GM19240 (cell line): ENCODE measurements around the gene MGAT4B.
A peak's percentile ranks its signal among the peaks of the same experiment; 100 is the strongest.

Experiments
- DNase-seq: peaks from one replicate; pipeline ENCODE4 v3.0.0; 2011; ENCODE audit warnings: low spot score; ENCODE audit not compliant: insufficient read length

The MGAT4B gene

DNA sequence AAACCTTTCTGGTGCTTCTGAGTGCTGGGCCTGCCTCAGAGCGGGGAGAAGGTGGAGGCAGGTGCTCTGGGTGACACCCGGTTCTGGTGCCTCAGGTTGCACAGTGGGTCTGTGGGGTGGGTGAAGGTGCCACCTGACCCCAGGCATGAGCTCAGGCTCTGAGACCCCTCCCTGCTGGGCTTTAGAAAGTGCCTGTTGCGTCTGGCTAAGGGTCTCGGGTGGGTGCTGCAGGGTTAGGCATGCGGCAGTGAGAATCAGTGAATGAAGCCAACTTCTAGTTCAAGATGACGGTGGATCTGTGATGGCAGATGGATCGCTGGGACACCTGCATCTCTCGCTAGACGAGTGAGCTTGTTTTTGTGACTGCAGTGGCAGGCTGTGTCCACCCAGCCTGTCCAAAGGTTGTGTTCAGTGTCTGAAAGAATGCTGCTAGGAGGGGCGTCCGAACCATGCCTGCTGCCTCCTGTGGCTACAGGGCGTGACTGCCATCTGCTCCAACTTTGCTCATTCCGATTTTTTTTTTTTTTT is 19.1 kb upstream of the MGAT4B start:
- DNase-seq, result no peak

DNA sequence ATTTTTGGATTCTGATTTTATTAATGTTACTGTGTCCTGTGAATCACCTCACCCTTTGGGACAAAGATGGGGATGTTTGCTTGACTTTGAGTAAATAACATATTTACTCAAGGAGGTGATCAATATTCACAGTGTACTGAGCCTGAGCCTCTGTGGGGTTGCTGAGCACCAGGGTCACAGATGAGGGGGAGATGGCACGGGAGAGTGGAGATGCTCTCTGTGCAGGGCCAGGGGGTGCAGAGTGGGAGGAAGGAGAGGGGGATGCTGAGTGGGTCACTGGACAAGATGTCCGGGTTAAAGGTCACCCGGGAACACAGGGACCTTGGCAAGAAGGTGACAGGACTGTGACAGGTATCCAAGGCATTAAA is 18.1 kb upstream of the MGAT4B start:
- no peak for DNase-seq

DNA sequence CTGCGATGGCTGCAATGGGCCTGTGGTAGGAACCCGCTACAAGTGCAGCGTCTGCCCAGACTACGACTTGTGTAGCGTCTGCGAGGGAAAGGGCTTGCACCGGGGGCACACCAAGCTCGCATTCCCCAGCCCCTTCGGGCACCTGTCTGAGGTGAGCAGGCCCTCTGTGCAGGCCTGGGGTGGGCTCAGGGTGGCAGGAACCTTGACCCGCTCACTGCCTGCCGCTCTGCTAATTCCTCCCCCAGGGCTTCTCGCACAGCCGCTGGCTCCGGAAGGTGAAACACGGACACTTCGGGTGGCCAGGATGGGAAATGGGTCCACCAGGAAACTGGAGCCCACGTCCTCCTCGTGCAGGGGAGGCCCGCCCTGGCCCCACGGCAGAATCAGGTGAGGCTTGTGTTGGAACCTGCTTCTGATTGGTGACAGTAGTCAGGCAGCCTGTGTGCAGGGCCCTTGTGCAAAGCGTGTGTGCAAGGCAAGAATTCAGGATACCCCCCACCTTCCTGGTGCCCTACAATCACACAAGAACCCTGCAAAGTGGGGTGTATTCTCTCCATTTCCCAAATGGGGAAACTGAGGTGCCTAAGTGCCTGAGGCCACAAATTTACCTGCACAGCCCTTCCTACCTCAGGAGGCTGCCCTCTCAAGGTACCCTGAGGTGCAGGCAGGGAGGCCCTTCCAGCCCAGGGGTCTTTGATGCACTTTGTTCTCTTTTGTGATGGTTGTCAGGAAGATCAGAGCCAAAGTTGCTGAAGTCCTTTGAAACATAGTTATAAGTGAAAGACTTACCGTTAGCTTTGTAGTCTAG is 17.5 kb upstream of the MGAT4B start:
- no peak for DNase-seq

DNA sequence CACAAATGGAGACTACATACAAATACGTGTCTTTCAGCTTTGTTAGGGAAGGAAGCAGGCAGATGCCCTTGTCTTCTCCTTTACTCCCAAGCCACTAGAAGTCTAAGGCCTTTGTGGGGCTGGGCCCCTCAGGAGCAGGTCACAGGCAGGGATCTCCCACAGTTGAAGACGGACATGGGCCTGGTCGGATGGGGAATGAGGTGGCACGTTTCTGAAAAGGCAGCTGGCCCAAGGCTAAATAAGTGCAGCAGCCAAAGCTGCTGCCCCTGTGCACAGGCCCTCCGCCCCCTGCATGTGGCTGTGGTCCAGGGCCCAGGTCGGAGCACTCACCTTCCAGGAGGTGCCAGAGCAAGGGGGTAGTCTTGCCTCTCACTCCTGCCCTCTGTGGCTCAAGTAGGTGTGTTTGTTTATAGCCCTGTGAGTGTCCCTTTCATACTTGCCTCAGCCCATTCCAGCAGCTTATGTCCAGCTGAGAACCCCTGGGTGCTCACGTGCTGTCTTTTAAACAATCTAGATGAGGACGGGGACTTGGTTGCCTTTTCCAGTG is 15.9 kb upstream of the MGAT4B start:
- DNase-seq, result no peak

DNA sequence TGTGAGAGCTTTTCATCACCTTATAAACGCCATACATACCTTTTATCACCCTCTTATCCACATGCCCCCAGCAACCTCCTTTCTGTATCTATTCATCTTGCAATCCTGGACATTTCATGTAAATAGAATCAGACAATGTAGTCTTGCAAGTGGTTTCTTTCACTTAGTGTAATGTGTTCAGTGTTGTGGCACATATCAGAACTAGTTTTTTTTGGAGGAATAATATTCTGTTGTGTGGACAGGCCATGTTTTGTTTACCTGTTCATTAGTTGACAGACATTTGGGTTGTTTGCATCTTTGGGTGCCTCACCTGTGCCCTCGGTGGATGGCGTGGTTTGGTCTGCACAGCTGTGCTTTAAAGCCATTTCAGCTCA is 15.4 kb upstream of the MGAT4B start:
- DNase-seq, result no peak

DNA sequence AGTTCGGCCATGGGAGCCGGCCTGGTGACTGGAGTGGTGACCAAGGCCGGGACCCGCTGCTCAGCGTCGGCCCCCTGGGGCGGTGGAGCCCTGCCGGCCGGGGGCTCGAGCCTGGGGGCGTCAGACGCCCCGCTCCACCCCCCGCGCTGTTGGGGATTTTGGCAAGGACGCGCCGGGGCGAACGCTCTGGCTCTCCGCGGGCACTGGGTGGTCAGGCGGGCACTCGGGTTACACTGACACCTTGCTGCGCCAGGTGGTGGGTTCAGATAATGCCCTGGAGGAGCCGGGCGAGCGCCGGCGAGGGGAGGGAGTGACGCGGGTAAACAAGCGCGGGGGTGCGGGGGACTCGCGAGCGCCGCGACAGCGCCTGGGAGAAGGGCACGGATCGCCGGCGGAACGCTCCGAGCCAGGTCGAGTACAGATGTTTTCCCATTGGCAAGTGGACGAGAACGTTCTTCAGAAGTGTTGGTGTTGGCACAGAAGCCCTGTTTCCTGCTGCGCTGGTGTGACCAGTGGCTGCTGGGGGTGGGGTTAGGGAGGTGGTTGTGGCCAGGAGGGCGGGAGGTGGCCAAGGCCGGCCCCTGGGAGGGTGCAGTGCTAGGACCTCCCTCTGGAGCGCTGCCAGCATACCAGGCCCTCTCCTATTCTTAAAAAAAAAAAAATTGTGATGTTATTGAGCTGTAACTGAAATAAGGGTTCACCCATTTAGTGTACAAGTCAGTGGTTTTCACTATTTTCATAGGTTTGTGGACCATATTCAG is 14.8 kb upstream of the MGAT4B start:
- DNase-seq, result peak; percentile 89

DNA sequence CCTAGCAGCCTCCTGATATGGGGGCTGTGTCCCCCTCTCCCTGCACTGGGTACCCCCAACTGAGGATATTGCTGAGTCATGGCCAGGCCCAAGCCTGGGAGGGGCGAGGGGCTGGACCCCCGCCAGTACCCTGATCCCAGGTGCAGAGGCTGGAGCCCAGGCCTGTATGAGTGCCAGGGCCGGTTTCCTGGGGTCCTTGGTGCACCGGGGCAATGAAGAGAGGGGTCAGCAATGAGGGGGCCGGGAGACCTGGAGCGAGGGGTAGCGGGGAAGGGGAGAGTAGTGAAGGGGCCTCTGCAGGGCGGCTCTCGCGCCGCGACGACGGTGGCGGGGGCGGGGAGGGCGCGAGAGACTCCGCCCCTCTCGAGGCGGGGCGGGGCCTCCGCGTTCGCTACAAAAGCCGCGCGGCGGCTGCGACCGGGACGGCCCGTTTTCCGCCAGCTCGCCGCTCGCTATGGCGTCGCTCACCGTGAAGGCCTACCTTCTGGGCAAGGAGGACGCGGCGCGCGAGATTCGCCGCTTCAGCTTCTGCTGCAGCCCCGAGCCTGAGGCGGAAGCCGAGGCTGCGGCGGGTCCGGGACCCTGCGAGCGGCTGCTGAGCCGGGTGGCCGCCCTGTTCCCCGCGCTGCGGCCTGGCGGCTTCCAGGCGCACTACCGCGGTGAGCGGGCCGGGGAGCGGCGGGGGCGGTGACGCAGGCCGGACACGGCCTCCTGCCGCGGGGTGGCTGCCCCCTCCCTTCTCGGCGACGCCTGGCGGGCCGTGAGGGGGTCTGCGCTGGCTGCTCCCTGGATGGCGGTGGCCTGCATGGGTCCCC is 14.0 kb upstream of the MGAT4B start, which contains the start of gene SQSTM1:
SQSTM1 (plus strand) TSS at position 423 of the 815 bp plus-strand sequence; CDS start at position 455, 32 bp downstream.
- peak; percentile 69 for DNase-seq

DNA sequence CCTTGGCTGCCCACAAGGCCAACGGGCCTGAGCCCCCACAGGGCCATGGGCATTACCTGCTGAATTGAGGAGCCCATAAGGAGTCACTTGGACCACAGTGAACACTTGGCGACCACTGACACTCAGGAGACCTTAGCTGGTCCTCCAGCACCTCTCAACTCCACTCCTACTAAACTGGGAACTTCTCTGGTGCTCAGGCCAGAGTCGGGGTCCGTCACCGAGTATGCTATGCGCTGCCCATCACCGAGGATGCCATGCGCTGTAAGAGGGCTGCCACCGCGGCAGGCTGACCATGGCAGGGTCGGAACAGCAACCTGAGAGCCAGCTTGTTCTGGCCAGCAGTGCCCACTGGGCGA is 13.4 kb upstream of the MGAT4B start:
- DNase-seq, result no peak

DNA sequence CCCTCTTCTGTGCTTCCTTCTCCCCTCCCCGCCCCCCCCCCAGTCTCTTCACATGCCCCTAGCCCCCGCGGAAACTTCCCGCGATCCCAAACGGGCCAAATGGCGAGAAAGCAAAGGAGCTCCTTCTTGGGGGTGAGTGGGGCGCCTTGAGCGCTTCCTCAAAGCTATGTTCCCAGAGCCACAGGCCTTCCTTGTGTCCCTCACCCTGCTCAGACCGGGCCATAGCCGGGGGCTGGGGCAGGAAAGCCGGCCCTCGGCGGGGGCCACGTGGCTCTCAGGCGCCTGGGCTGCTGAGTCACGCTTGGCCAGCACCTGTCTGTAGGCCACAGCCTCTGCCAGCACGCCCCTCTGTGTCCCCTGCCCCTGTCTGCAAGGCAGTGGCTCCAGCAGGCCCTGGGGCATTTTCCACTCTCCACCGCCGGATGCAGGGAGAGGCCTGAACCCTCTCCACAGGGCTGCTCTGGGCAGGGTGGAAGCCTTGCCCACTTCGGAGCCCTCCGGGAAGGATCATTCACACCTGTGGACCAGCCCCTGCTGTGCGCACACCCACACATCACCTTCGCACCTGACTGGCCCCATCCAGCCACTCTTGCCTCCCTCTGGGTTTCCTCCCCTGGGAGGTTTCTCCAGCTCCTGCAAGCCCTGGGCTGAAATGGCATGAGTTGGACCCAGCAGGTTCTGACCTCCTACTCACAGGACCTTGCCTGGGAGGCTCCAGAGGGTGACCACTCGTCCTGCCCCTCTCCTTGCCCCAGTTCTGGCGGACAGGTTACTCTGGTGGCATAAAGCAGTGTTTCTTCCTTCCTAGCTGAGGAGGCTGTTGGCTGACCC is 12.8 kb upstream of the MGAT4B start:
- no peak for DNase-seq

DNA sequence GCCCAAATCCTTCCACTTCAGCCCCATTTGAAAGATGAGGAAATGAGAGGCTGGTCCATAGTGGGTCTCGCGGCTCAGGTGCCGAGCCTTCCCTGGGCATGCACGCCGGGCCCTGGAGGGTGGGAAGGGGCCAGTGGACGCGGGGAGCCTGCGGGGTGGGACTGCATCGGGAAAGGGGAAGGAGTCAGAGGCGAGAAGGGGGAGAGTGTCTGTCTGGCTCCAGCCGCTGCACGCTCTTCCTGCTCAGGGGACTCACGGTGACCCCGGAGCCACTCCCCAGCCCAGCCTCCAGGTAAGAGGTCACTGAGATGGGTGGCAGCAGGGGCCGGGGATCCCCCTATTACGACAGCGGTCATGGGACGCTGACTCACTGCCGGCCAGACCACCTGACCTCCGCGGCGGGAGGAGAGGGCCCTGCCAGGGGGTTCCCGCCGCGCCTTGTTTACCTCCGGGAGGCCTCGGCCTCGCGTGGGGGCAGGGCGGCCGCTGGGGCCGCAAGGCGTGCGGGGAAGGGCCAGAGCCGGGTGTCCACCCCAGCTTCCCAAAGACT is 12.2 kb upstream of the MGAT4B start:
- peak; percentile 80 for DNase-seq

DNA sequence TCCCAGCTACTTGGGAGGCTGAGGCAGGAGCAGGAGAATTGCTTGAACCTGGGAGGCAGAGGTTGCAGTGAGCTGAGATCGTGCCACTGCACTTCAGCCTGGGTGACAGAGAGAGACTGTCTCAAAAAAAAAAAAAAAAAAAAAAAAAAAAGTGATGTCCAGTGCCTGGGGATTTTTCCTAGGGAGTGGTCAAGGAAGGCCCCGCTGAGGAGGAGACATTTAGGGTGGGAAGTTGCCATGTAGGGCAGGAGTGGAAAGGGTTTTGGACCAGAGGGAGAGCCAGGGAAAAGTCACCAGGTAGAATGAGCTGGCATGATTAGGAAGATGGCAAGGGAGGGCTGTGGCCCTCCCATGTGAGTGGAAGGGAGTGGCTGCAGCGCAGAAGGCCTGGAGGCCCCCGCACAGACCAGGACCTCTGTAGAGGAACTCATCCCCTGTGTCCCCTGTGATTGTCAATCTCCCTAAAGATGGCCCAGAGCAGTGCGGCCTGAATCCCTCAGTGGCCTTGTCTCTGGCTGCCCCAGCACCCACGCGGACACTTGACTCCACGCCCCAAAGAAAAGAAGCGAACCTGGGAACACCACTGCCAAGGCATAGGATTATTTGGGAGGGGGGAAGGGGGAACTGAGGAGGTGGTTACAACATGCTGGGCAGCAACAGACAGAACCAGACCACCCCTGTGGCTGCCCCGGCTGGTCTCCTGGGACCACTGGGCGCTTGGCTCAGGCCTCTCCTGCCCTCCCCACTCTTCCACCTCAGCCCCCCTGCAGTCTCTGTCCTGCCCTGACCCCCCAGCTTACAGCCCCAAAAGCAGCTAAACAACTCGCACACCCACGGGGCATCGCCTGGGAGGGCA is 11.5 kb upstream of the MGAT4B start:
- DNase-seq, result no peak

DNA sequence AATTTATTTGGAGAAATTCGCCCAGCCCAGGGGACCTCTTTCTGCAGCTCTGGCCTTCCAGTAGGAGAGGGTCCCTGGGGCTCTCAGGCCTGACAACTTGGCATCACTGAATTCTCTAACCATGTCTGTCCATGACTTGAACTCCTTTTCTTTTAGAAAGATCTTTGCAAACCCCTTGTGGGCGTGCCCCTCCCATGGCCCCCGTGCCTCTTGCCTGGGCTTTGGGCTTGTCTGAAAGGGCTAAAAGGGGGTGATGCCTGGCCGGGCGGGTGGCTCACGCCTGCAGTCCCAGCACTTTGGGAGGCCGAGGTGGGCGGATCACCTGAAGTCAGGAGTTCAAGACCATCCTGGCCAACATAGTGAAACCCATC is 10.8 kb upstream of the MGAT4B start:
- no peak for DNase-seq

DNA sequence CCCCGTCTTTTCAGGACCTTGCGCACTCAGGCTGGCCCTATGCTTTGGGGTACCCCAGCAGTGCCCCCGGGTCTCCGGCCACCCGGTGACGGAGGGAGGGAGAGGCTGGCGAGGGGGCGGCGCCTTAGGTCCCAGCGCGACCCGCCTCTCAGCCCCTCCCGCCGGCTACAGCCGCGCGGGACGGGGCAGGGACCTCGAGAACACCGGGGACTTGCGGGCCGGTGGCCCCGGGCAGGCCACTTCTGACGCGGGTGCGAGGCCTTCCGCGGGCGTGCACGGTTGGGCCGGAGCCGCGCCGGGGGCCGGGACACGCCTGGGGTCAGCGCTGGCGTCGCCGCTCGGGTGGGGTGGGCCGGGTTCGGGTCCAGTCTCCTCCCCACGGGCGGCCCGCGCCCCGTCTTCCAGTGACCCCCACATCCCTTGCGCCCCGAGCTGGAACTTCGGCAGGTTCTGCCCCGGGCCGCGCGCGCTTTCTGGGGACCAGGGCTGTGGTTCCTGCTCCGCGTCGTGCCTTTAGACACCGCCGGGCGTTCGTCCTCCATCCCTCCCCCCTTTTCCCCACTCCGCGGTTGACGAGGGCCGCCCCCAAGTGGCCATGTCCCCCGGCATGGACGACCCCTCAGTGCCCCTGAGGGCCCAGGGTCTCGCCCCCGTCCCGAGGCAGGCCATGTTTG is 10.3 kb upstream of the MGAT4B start:
- no peak for DNase-seq

DNA sequence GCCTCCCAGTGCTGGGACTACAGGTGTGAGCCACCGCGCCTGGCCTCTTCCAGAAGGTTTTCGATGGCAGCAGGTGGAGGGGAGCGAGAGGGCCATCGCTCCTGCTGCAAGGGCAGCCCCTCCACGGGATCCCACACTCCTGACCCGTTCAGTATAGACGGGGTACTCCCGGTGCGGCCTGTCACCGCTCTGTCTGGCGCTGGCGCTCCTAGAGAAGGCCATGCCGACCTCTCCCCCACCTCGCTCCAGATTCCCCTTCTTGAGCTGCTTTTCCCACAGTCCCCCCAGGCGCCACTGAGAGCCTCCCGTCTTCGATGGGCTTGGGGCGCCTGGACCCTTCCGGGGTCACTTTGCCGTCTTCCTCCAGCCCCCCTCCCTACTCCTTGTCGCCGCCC is 9.7 kb upstream of the MGAT4B start:
- no peak for DNase-seq

DNA sequence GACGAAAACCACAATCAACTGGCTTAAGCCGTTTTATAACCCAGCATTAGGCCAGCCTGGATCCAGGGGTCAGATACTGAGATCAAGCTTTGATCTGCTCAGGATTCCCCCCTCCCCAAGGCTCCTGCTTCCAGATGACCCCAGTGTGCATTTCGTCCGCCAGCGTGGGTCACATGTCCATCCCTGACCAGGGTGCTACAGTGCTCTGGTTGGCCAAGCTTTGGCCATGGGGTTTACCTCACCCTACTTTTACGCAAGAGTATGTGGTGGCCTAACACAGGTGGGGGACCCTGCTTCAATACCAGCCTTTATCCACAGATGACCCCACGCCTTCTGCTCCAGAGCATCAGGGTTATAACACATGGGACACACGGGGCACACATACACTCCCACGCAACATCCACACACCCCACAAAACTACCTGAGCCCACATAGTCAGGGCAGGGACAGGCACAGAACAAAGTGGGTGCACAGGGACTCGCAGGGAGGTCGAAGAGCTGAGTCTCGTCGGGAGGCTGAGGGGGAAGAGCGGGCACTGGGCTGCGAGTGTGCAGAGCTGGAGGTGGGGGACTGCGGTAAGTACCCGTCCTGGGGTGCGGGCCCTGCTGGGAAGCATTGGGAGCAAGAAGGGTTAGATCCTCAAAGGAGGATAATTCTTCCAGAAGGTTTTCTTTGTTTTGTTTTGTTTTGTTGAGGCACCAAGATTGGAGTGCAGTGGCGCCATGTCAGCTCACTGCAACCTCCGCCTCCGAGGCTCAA is 9.0 kb upstream of the MGAT4B start:
- no peak for DNase-seq

DNA sequence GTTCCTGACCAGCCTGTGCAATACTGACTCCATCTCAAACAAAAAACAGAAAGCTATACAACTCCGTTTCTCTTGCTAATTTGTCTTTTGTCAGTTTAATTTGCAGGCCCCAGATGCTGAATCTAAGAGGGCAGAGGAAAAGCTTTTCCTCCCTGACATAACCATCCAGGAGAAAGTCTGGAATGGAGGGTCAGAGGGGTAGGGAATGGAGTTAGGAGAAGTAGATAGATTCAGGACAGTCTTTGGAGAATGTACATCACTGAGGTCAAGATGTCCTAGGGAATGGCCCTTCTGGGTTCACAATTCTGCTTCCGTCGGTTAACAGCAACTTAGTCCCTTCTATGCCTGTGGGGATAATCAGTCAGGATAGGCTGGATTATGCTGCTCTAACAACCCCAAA is 7.4 kb upstream of the MGAT4B start:
- no peak for DNase-seq

DNA sequence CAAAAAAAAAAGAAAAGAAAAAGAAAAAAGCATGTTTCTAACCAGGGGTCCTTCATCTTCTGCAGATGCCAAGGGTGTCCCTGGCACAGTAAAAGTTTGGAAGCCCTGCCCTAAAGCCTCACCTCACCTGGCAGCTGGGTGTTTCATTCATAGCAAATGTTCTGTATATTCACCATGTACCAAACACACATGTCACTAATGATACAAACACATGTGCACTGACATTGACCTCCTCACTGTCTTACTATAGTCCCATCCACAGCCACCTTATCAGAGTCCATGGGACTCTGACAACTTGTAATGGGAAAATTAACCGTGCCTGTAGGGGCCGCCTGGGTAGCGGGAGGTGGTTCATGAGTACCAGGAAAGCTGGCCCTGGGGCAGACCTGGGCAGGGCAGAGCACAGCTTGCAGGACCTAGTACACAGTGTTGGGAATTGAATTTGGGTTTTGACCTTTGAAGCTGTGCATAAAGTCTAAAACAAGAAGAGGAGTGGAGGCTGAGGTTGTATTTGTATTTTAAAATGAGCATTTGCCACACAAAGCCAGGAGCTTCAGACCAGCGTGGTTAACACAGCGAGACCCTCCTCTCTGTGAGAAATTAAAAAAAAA is 6.4 kb upstream of the MGAT4B start:
- DNase-seq, result no peak
